Right renal pelvis (tissue), 4 donors: ENCODE data around the gene SCN8A. TPM values are rescaled to one million over a fixed set of nuclear protein-coding genes. Genes with fewer than 3 reads are reported as not detected.

Experiments
- DNase-seq, 4 donors: peaks; one replicate each; pipeline ENCODE4 v3.0.0-alpha.2; 2013; ENCODE audit warnings: low read depth in 4 of 4, low spot score in 3 of 4, missing footprints in 1 of 4
- polyA plus RNA-seq, 4 donors: library from polyadenylated mRNA; unstranded; fragments of 120-200 nt; gene quantifications; one replicate each; pipeline ENCODE4 v1.2.1, GENCODE V29; 2013; ENCODE audit not compliant: insufficient read length in 4 of 4

SCN8A gene
- polyA plus RNA-seq, 4 donors, result 1.3 to 2.0 (median 1.6) TPM

DNA sequence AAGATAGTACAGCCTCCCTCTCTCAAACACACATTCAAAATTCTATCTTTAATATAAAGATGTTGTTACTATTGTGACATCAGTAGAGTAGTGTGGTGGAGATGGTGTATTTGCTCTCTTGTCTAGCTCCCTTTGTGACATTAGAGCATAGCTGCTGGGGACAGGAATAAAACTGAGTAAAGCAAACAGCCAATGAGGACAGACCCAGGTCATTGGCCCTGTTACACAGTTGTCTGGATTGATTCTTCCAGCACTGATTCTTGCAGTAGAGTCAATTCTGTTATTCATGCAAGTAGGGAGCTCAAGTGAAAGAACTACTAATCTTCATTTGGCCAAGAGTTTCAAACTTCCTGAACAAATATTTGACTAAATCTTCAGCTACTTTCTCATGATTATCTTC is 72.4 kb downstream of the SCN8A start:
- DNase-seq, result no peak

DNA sequence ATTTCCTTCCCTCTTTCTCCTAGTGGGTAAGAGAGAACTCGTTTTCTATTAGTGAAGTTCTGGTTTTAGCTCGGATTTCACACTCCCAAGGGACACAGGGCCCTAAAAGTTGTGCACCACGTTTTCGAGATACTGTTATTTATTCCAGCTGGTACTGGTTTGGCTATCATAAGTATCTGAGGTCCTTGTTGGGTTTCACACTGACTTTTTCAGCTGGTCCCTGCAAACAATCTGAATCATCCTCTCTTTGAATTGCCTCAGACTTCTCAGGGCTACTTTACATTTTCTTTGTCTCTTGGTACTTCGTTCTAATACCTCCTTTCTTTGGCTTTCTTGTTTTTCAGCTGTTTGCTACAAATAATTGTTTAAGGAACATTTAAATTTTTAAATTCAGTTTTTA is 75.7 kb downstream of the SCN8A start:
- no peak for DNase-seq

DNA sequence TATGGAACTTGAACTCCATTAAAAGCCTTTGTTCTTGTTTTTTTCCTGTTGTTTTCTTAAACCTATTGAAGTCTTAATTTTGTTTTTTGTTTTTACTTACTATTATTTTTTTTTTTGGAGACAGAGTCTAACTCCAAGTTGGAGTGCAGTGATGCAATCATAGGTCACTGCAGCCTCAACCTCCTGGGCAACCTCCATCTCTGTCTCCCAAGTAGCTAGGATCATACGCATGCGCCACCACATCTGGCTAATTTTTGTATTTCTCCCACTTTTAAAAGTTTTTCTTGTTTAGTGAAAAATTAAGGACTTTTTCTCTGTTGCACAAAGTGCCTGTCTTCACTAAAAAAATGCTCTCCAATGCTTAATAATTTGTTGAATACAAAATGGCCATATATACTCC is 76.2 kb downstream of the SCN8A start:
- no peak for DNase-seq

DNA sequence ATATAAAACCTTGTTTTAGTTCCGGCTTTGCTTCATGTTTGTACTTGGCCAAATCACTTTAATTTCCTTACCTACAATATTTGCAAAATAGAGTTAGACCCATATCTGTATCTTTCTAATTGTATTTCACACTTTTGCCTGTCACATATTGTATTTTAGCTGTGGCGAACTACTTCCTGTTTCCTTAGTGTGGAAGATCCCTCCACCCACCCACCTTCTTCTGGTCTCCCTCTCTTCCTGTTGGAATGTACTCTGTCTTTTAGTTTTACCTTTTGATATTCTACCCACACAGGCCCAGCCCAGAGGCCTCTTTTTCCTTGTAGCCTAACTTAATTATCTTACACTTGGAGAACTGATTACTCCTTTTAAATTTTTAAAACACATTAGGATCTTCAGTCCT is 78.2 kb downstream of the SCN8A start:
- no peak for DNase-seq

DNA sequence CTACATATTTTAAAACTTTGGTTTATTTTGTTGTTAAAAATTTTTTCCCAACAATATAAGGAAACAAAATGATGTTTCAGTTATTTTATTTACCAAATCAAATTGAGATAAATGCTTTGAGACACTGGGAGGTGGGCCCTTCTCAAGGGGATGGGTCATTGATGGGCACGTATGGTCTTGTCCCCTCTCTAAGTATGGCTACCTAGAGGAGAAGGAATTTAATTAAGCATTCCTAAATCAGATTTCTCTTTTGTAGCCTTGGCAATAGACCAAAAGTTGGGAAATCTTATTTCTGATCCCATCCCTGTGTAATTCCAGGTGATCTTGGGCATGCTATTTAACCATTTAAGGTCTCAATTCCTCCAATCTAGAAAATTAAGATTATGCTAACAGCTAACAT is 79.0 kb downstream of the SCN8A start:
- no peak for DNase-seq

GRCh38 chr12:51672334-51672733 is 81.3 kb downstream of the SCN8A start:
- DNase-seq, result no peak

DNA sequence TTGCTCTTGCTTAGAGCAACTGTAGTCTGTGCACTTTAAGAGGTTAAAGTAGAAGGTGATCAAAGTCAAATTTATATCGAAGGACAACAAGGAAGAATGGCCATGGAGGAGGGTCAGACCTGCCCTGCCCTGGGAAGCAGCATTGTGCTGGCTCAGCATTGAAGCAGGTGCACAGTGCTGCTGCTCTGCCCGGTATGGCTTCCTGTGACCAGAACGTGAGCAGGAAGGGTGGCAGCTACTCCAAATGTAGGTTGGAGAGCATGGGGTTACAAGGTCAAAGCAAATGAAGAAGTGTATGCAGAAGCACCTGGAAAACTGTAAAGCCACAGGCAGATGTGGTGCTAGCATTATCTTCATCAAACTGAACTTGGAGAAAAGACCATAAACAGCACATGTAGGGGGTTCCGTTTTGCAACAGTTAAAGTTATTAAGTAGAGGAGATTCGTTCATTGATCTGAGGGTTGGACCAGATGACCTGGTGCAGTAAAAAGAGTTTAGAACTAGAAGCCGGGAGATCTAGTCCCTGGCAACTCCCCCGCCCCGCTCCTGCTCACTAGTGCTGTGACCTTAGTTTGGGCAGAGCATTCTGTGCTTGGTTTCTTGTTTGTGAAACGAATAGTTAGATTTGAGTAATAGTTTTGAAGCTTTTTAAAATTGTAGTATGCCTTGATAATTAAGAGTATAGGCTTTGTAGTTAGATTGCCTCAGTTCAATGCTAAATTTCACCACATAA is 84.2 kb downstream of the SCN8A start:
- DNase-seq, result no peak

GRCh38 chr12:51676875-51677274 is 85.8 kb downstream of the SCN8A start:
- DNase-seq, result no peak

GRCh38 chr12:51677284-51677968 is 86.4 kb downstream of the SCN8A start:
- no peak for DNase-seq

GRCh38 chr12:51678086-51678724 is 87.2 kb downstream of the SCN8A start:
- peak in 2 of 4 donors; percentile 7 to 13 for DNase-seq

DNA sequence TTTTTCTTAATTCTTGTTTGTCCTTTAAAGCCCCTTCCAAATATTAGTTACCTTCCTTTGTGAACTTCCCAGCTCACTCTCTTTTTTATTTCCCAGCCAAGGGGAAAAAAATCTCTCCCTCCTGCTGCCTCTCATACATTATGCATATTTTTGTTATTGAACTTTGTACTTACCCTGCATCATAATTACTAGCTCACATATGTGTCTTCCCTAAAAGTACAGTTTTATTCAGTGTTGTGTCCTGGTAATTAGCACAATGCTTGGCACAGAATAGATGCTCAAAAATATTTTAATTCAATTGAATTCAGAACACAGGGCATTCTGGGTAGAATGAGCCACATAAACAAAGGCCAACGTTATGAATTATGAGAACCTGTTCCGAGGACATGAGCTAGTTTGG is 91.9 kb downstream of the SCN8A start:
- no peak for DNase-seq

GRCh38 chr12:51683763-51684357 is 92.8 kb downstream of the SCN8A start:
- DNase-seq, result no peak

GRCh38 chr12:51686727-51687126 is 95.7 kb downstream of the SCN8A start:
- no peak for DNase-seq

DNA sequence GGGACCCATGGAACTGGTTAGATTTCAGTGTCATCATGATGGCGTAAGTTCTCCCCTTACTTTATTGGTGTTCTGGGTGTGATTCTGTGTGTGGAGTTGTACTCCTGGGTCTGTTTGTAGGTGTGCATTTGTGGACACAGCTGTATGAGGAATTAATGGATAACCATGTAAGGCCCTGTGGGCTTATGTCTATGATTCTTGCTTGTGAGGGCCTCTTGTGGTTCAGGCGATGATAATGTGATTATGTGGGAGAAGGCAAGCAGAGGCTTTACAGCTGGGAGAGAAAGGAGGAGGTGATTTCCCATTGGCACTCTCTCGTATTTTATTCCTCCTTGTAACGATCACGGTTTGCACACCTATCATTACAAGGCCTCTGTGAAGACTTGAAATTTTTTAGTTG is 96.1 kb downstream of the SCN8A start:
- DNase-seq, result no peak

DNA sequence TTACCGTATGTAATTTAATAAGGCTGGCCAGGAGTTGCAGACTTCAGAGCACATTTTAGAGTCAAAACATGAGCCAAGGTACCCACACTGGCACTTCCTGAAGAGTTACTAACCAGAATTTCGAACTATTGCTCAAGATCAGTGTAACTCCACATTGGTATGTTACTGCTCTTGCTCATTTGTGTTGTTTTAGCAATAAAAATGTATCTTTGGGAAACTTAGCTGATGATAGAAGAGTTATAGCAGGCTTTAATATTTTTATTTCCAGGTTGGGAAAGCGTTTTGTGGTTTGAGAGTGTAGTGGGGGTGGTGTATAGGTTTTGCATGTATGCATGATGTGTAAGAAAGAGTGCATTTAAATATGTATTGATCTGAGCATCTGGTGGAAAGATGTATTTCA is 96.6 kb downstream of the SCN8A start:
- no peak for DNase-seq

GRCh38 chr12:51689983-51690382 is 99.0 kb downstream of the SCN8A start:
- DNase-seq, result no peak

- no peak for DNase-seq
Measured at GRCh38 chr12:51692016-51692415, 101.0 kb downstream of the SCN8A start.

DNA sequence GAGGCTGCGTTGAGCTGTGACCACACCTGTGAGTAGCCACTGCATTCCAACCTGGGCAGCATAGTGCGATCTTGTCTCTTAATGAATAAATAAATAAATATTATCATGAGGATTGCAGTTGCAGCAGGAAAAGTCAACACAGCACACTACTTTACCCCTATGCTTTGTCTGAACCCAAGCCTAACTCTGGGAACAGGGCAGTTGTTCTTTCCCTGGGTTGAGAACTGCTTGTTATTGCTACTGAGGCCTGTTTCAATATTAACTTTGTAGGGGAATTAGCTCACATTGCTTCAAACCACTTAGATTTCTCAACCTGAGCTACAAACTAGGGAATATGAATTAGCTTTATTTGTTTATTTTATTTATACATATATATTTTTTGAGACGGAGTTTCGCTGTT is 102.5 kb downstream of the SCN8A start:
- DNase-seq, result no peak

DNA sequence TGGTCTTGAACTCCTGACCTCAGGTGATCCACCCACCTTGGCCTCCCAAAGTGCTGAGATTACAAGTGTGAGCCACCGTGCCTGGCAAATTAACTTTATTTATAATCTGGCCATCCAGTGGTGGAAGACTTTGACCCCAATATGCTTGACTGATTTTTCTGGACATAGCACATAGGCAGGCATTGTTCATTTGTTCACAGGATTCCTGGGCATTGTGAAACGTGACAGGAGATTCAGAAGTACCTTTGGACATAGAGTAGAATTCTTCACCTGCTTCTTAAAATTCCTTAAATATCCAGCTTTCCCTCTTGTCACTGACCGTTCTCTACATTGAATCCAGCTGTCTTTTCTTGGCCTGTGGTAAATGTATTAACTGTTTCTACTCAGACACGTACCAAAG is 103.1 kb downstream of the SCN8A start:
- DNase-seq, result no peak

- no peak for DNase-seq
Measured at GRCh38 chr12:51695241-51696010, 104.4 kb downstream of the SCN8A start.

GRCh38 chr12:51699219-51699618 is 108.2 kb downstream of the SCN8A start:
- DNase-seq, result no peak
